Esophagus muscularis mucosa (tissue), 4 donors: ENCODE results near the gene SDHAF1. TPM values are rescaled to one million over a fixed set of nuclear protein-coding genes. Genes with fewer than 3 reads are reported as not detected.

ENCODE experiments used
- DNase-seq: peaks from one replicate; pipeline ENCODE4 v3.0.0-alpha.2; 2017; ENCODE audit errors: extremely low spot score
- H3K27ac ChIP-seq, 4 donors: fragments of 200-600 bp; sonication (generic); replicated peaks in 1 of 4; 1 replicate in 3 of 4; 2 replicates in 1 of 4; pipeline ENCODE4 v1.5.1; 2016 to 2019; ENCODE audit warnings: mild to moderate bottlenecking in 1 of 4
- H3K27me3 ChIP-seq, 4 donors: fragments of 200-600 bp; sonication (generic); one replicate each; pipeline versions ENCODE4 v1.5.1 to v1.6.0; 2016 to 2019
- H3K36me3 ChIP-seq, 4 donors: fragments of 200-600 bp; sonication (generic); one replicate each; pipeline ENCODE4 v1.5.1; 2016 to 2019
- H3K4me1 ChIP-seq, 4 donors: fragments of 200-600 bp; sonication (generic); one replicate each; pipeline ENCODE4 v1.5.1; 2016 to 2019
- H3K4me3 ChIP-seq, 4 donors: fragments of 200-600 bp; sonication (generic); 1 replicate in 2 of 4; 2 replicates in 2 of 4; pipeline ENCODE4 v1.5.1; 2016 to 2019; ENCODE audit warnings: mild to moderate bottlenecking in 4 of 4, moderate library complexity in 1 of 4
- H3K9me3 ChIP-seq, 4 donors: fragments of 200-600 bp; sonication (generic); 1 replicate in 3 of 4; 2 replicates in 1 of 4; pipeline ENCODE4 v1.5.1; 2016 to 2019
- EP300 ChIP-seq: sonication (generic); formaldehyde crosslinking; IDR thresholded peaks from one replicate; pipeline ENCODE4 v1.6.1; 2017; ENCODE audit warnings: antibody characterized with exemption
- POLR2A ChIP-seq: fragments of 450-650 bp; IDR thresholded peaks from one replicate; pipeline ENCODE4 v1.6.1; 2017; ENCODE audit warnings: antibody characterized with exemption, moderate library complexity, mild to moderate bottlenecking, low read depth
- POLR2AphosphoS5 ChIP-seq, 2 donors: sonication (generic); formaldehyde crosslinking; IDR thresholded peaks; one replicate each; pipeline ENCODE4 v1.6.1; 2017; ENCODE audit warnings: antibody characterized with exemption in 2 of 2
- WGBS: methylation state at CpG from one replicate; pipeline ENCODE4 v1.1.5; 2018; 5-methylcytosine and 5-hydroxymethylcytosine counted together
- intact Hi-C: fragments of 100-400 bp; cut with DNase I; formaldehyde crosslinking; loops from one replicate; pipeline ENCODE4 v1.15.1; 2023
- total RNA-seq, 4 donors: library from RNA; depleted of rRNA; stranded (reverse); fragments of >200 nt; gene quantifications; one replicate each; pipeline versions ENCODE4 v1.1.0 to v1.2.1, GENCODE V29; 2016
- TF ChIP-seq, protein P1 (sequence below), 3 experiments: fragments of 200-600 bp in 2 of 3; fragments of 450-650 bp in 1 of 3; sonication (generic) in 2 of 3; IDR thresholded peaks; one replicate each; pipeline ENCODE4 v1.5.1; 2017 to 2019; ENCODE audit warnings: antibody characterized with exemption in 3 of 3, mild to moderate bottlenecking in 2 of 3, moderate library complexity in 1 of 3

Gene SDHAF1
- total RNA-seq, 4 donors from 2014 or later: 44.0 to 60.3 (median 50.2) TPM

DNA sequence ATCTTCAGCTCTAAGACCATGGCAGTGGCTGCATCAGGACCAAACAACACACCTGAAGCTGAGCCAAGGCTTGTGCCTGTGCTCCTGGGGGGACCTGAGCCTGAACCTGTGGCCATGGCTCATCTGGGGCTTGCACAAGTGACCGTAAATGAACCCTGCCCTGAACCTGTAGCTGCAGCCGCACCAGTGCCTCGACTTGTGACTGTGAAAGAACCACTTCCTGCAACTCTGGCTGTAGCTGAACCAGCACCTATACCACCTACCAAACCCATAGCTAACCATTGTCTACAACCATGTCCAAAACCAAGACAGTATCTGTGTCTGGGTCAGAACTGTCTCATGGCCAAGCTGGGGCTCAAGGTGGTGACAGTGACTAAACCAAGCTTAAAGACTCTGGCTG lies 28.2 kb upstream of the SDHAF1 start:
- Histone ChIP-seq H3K36me3 (no peaks in the 10 kb centered on the region), H3K27me3 (peaks cover 0 to 25% (median under 1%) of the 10 kb centered on the region in 4 donors), H3K4me3 (no peak overlapping the region), H3K4me1 (no peaks in the 10 kb centered on the region), H3K9me3 (no peaks in the 10 kb centered on the region), H3K27ac (no peak overlapping the region)
- intact Hi-C loops: no loop called here
- TF ChIP-seq POLR2A: no peak
- no peak for TF ChIP-seq EP300
- TF ChIP-seq, protein P1, sequence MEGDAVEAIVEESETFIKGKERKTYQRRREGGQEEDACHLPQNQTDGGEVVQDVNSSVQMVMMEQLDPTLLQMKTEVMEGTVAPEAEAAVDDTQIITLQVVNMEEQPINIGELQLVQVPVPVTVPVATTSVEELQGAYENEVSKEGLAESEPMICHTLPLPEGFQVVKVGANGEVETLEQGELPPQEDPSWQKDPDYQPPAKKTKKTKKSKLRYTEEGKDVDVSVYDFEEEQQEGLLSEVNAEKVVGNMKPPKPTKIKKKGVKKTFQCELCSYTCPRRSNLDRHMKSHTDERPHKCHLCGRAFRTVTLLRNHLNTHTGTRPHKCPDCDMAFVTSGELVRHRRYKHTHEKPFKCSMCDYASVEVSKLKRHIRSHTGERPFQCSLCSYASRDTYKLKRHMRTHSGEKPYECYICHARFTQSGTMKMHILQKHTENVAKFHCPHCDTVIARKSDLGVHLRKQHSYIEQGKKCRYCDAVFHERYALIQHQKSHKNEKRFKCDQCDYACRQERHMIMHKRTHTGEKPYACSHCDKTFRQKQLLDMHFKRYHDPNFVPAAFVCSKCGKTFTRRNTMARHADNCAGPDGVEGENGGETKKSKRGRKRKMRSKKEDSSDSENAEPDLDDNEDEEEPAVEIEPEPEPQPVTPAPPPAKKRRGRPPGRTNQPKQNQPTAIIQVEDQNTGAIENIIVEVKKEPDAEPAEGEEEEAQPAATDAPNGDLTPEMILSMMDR (IDR thresholded peaks at IDR 0.05): no peak
- no peak for TF ChIP-seq POLR2AphosphoS5 (IDR thresholded peaks at IDR 0.05)
- WGBS: no CpG with 5 or more reads among the region's 3 CpGs
- no peak for DNase-seq

DNA sequence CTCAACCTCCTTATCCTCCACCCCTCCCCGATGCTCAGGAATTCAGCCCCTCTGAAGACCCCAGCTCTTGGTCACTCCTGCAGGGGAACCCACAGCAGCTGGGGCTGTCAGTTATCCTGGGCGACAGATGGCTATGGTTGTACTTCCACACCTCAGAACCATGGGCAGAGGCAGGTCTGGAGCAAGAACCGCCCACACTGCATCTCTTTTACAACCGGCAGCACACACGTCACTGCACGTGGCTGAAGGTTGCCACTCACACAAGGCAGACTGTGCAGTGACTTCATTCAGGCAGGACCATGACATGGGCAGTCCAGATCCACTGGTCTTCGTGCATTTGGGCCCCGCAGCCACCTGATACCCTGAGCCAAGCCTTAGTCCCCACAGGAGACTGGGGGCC lies 21.5 kb upstream of the SDHAF1 start:
- no peak for DNase-seq
- no peaks in the 10 kb centered on the region for H3K9me3 ChIP-seq
- peaks cover 0 to 36% (median 0%) of the 10 kb centered on the region in 4 donors for H3K27me3 ChIP-seq
- no peak for TF ChIP-seq POLR2A
- TF ChIP-seq, protein P1 (IDR thresholded peaks at IDR 0.05): no peak
- no peak for TF ChIP-seq EP300
- TF ChIP-seq POLR2AphosphoS5 (IDR thresholded peaks at IDR 0.05): no peak
- WGBS: 54% methylated on average over 4 of the region's 8 CpGs
- H3K27ac ChIP-seq: no peak overlapping the region
- no peaks in the 10 kb centered on the region for H3K4me1 ChIP-seq
- no peak overlapping the region for H3K4me3 ChIP-seq
- intact Hi-C loops: no loop called here
- no peaks in the 10 kb centered on the region for H3K36me3 ChIP-seq

DNA sequence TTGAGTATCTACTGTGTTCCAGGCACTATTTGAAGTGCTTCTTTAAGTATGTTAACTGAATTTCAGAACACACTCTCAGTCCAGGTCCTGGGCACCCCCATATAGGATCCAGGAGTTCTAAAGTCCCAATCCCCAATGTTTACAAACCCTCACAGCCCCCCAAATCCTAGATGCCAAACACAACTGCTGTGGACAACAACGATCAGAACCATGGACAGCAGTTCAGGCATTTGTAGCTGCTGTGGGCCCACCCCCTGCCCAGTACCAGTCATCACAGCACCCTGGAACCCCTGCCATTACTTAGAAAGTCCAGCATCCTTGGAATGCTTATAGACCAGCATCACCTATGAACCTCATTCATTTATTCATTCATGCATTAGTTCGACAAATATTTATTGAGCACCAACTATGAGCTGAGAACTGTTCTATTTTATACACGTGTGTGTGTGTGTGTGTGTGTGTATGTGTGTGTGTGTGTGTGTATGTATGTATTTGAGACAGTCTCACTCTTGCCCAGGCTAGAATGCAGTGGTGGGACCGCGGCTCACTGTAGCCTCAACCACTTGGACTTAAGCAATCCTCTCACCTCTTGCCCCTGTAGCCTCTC lies 19.3 kb upstream of the SDHAF1 start:
- H3K27me3 ChIP-seq: peaks cover 0 to 54% (median 0%) of the 10 kb centered on the region in 4 donors

DNA sequence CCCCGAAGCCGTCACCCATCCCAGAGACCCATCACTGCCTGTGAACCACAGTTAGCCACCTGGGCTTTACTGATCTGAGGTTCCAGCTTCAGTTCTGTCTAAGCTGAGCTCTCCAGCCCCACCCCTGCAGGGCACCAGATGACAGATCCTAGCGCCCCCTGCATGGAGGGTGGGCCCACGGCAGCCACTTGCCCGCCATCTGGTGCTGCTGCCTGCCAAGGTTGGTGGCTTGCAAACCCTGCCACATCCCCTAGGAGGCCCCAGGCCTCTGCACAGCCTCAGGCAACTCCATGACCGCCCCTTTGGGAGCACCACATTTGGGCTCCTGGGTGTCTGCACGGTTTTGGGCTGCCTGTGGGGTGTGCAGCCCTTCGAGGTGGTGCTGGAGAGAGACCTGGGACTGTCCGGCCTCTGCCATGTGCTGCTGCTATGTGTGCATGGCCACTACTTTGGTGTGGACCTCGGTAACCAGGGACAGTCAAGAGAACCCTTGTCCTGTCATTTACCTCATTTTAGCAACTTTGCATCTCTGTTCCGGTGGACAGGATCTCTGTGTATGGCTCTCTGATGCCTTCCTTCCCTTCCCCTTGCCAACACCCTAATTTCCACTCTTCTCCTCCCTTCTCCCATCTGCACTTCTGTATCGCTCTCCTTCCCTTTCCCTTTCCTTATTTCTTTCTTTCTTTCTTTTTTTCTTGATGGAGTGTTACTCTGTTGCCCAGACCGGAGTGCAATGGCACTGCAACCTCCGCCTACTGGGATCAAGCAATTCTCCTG lies 17.4 kb upstream of the SDHAF1 start:
- Histone ChIP-seq H3K27ac (no peak overlapping the region), H3K27me3 (peaks cover 0 to 65% (median 0%) of the 10 kb centered on the region in 4 donors), H3K4me3 (no peak overlapping the region), H3K36me3 (no peaks in the 10 kb centered on the region), H3K4me1 (no peaks in the 10 kb centered on the region), H3K9me3 (no peaks in the 10 kb centered on the region)
- DNase-seq: no peak
- intact Hi-C loops: no loop called here
- TF ChIP-seq POLR2AphosphoS5 (IDR thresholded peaks at IDR 0.05) (no peak), POLR2A (no peak), EP300 (no peak)
- TF ChIP-seq, protein P1 (IDR thresholded peaks at IDR 0.05): no peak
- 57% methylated on average over 9 of the region's 14 CpGs for WGBS

More for the DNA sequence above, 19.3 kb upstream of the SDHAF1 start:
- Histone ChIP-seq H3K4me1 (no peaks in the 10 kb centered on the region), H3K9me3 (no peaks in the 10 kb centered on the region), H3K4me3 (no peak overlapping the region), H3K36me3 (no peaks in the 10 kb centered on the region), H3K27ac (no peak overlapping the region)
- WGBS: 35% methylated on average over 5 of the region's 5 CpGs
- intact Hi-C loops: no loop called here
- TF ChIP-seq, protein P1 (IDR thresholded peaks at IDR 0.05): no peak
- TF ChIP-seq POLR2AphosphoS5 (IDR thresholded peaks at IDR 0.05): no peak
- TF ChIP-seq EP300: no peak
- no peak for TF ChIP-seq POLR2A
- DNase-seq: no peak
